Peyer's patch (tissue), 4 donors: Measurements from ENCODE around the gene DHRSX. TPM values are rescaled to one million over a fixed set of nuclear protein-coding genes. Genes with fewer than 3 reads are reported as not detected.
A peak's percentile ranks its signal among the peaks of the same experiment; 100 is the strongest.
"Not testable (repeated sequence)": the region's sequence is repeated elsewhere in the genome, so short reads cannot be mapped to it uniquely, and the experiment has no call there.

Experiments used
- DNase-seq, 3 donors: peaks; one replicate each; pipeline ENCODE4 v3.0.0-alpha.2; 2017 to 2019
- H3K27ac ChIP-seq, 4 donors: fragments of 200-600 bp; sonication (generic); one replicate each; pipeline ENCODE4 v1.5.1; 2016 to 2019
- H3K27me3 ChIP-seq, 2 donors: fragments of 200-600 bp; sonication (generic); one replicate each; pipeline ENCODE4 v1.5.1; 2019
- H3K36me3 ChIP-seq, 3 donors: fragments of 200-600 bp; sonication (generic); one replicate each; pipeline ENCODE4 v1.5.1; 2016 to 2019
- H3K4me1 ChIP-seq, 4 donors: fragments of 200-600 bp; sonication (generic); one replicate each; pipeline ENCODE4 v1.5.1; 2016 to 2019
- H3K4me3 ChIP-seq, 4 donors: fragments of 200-600 bp; sonication (generic); 1 replicate in 3 of 4; 2 replicates in 1 of 4; pipeline ENCODE4 v1.5.1; 2016 to 2019; ENCODE audit warnings: mild to moderate bottlenecking in 1 of 4
- H3K9me3 ChIP-seq, 4 donors: fragments of 200-600 bp; sonication (generic); one replicate each; pipeline ENCODE4 v1.5.1; 2016 to 2019; ENCODE audit warnings: mild to moderate bottlenecking in 1 of 4
- CTCF ChIP-seq, 6 experiments: fragments of 450-650 bp in 4 of 6; fragments of 200-600 bp in 2 of 6; sonication (generic) in 1 of 6; IDR thresholded peaks; one replicate each; pipeline ENCODE4 v1.5.1; 2017 to 2019; ENCODE audit warnings: antibody characterized with exemption in 6 of 6, mild to moderate bottlenecking in 3 of 6, moderate library complexity in 1 of 6
- POLR2A ChIP-seq, 2 donors: fragments of 450-650 bp; IDR thresholded peaks; one replicate each; pipeline ENCODE4 v1.5.1; 2017; ENCODE audit warnings: antibody characterized with exemption in 2 of 2, mild to moderate bottlenecking in 2 of 2, moderate library complexity in 2 of 2
- total RNA-seq, 4 donors: library from RNA; depleted of rRNA; stranded (reverse); fragments of >200 nt; gene quantifications; one replicate each; pipeline ENCODE4 v1.1.0, GENCODE V29; 2016

Gene DHRSX
- total RNA-seq, 4 donors from 2014 or later: 21.5 to 55.4 (median 40.4) TPM

- H3K4me1 ChIP-seq: no peaks in the 10 kb centered on the region
- H3K4me3 ChIP-seq: no peak overlapping the region
- TF ChIP-seq POLR2A (IDR thresholded peaks at IDR 0.05): no peak
- no peak for TF ChIP-seq CTCF (IDR thresholded peaks at IDR 0.05)
- no peaks in the 10 kb centered on the region for H3K27me3 ChIP-seq
- H3K27ac ChIP-seq: no peak overlapping the region
- H3K9me3 ChIP-seq: no peaks in the 10 kb centered on the region
- no peaks in the 10 kb centered on the region for H3K36me3 ChIP-seq
- DNase-seq: no peak
Measured at GRCh38 chrX:2523911-2524310, 23.1 kb upstream of the DHRSX start.

- H3K27ac ChIP-seq: peak overlapping the region in 1 of 4 donors; percentile 5
- H3K27me3 ChIP-seq: no peaks in the 10 kb centered on the region
- no peak for TF ChIP-seq CTCF (IDR thresholded peaks at IDR 0.05)
- no peak for TF ChIP-seq POLR2A (IDR thresholded peaks at IDR 0.05)
- DNase-seq: no peak
- H3K4me1 ChIP-seq: no peaks in the 10 kb centered on the region
- no peaks in the 10 kb centered on the region for H3K36me3 ChIP-seq
- no peak overlapping the region for H3K4me3 ChIP-seq
- no peaks in the 10 kb centered on the region for H3K9me3 ChIP-seq
Measured at GRCh38 chrX:2521927-2522386, 21.2 kb upstream of the DHRSX start.

GRCh38 chrX:2521092-2521926 is 20.5 kb upstream of the DHRSX start:
- Histone ChIP-seq H3K36me3 (no peaks in the 10 kb centered on the region), H3K27me3 (no peaks in the 10 kb centered on the region), H3K4me1 (no peaks in the 10 kb centered on the region), H3K9me3 (no peaks in the 10 kb centered on the region), H3K4me3 (no peak overlapping the region), H3K27ac (peak overlapping the region in 1 of 4 donors; percentile 5)
- peak in 2 of 3 donors; percentile 44 to 69 for DNase-seq
- TF ChIP-seq POLR2A (IDR thresholded peaks at IDR 0.05): no peak
- TF ChIP-seq CTCF (IDR thresholded peaks at IDR 0.05): no peak

GRCh38 chrX:2520539-2520938 is 19.8 kb upstream of the DHRSX start:
- Histone ChIP-seq H3K9me3 (no peaks in the 10 kb centered on the region), H3K4me3 (no peak overlapping the region), H3K27ac (no peak overlapping the region), H3K27me3 (no peaks in the 10 kb centered on the region), H3K36me3 (no peaks in the 10 kb centered on the region), H3K4me1 (no peaks in the 10 kb centered on the region)
- TF ChIP-seq CTCF (IDR thresholded peaks at IDR 0.05) (no peak), POLR2A (IDR thresholded peaks at IDR 0.05) (no peak)
- no peak for DNase-seq

GRCh38 chrX:2519638-2520037 is 18.9 kb upstream of the DHRSX start:
- H3K4me3 ChIP-seq, H3K27ac ChIP-seq, H3K9me3 ChIP-seq, H3K27me3 ChIP-seq, H3K36me3 ChIP-seq, H3K4me1 ChIP-seq, DNase-seq: not testable (repeated sequence)

- no peaks in the 10 kb centered on the region for H3K27me3 ChIP-seq
- no peak for DNase-seq
Measured at GRCh38 chrX:2517055-2517454, 16.3 kb upstream of the DHRSX start.

More at GRCh38 chrX:2517055-2517454, 16.3 kb upstream of the DHRSX start:
- Histone ChIP-seq H3K27ac (peak overlapping the region in 1 of 4 donors; percentile 31), H3K9me3 (no peaks in the 10 kb centered on the region), H3K4me3 (no peak overlapping the region), H3K4me1 (no peaks in the 10 kb centered on the region), H3K36me3 (no peaks in the 10 kb centered on the region)
- TF ChIP-seq CTCF (IDR thresholded peaks at IDR 0.05) (no peak), POLR2A (IDR thresholded peaks at IDR 0.05) (no peak)
